T-helper 2 cell treated with Interferon-gamma antibody and Interleukin-4, amounts not matched to agents 5 μg/mL and 100 μg/mL, for 36 hours (primary cell): ENCODE data around the gene NQO2.
"Not testable (repeated sequence)": the region's sequence is repeated elsewhere in the genome, so short reads cannot be mapped to it uniquely, and the experiment has no call there.

Experiments
- DNase-seq: peaks from one replicate; pipeline ENCODE4 v3.0.0; 2021; ENCODE audit warnings: low spot score
- H3K27ac Mint-ChIP-seq: one replicate; pipeline ENCODE4 v1.8.0; 2021; ENCODE audit warnings: mild to moderate bottlenecking, mixed read lengths
- H3K27me3 Mint-ChIP-seq: one replicate; pipeline ENCODE4 v1.8.0; 2021; ENCODE audit warnings: low read depth, mixed read lengths
- H3K36me3 Mint-ChIP-seq: one replicate; pipeline ENCODE4 v1.8.0; 2021; ENCODE audit warnings: low read depth, mixed read lengths
- H3K4me1 Mint-ChIP-seq: one replicate; pipeline ENCODE4 v1.8.0; 2021; ENCODE audit warnings: low read depth, mixed read lengths
- H3K4me3 Mint-ChIP-seq: one replicate; pipeline ENCODE4 v1.8.0; 2022; ENCODE audit warnings: mild to moderate bottlenecking, moderate library complexity, mixed read lengths
- H3K9me3 Mint-ChIP-seq: one replicate; pipeline ENCODE4 v1.8.0; 2021; ENCODE audit warnings: mixed read lengths

The NQO2 gene

GRCh38 chr6:2962636-2963035, 37.1 kb upstream of the NQO2 start:
- no peaks in the 10 kb centered on the region for H3K27me3 Mint-ChIP-seq
- H3K4me1 Mint-ChIP-seq, result peaks cover 2% of the 10 kb centered on the region
- no peak overlapping the region for H3K27ac Mint-ChIP-seq
- no peaks in the 10 kb centered on the region for H3K9me3 Mint-ChIP-seq
- peaks cover 2% of the 10 kb centered on the region for H3K36me3 Mint-ChIP-seq
- no peak overlapping the region for H3K4me3 Mint-ChIP-seq
- no peak for DNase-seq

- no peak for DNase-seq
- no peaks in the 10 kb centered on the region for H3K9me3 Mint-ChIP-seq
- H3K27ac Mint-ChIP-seq, result no peak overlapping the region
- peaks cover 9% of the 10 kb centered on the region for H3K4me1 Mint-ChIP-seq
- no peak overlapping the region for H3K4me3 Mint-ChIP-seq
- peaks cover 2% of the 10 kb centered on the region for H3K36me3 Mint-ChIP-seq
- H3K27me3 Mint-ChIP-seq, result no peaks in the 10 kb centered on the region
These were observed 35.9 kb upstream of the NQO2 start for GRCh38 chr6:2963756-2964155.

- peaks cover 3% of the 10 kb centered on the region for H3K27me3 Mint-ChIP-seq
- H3K9me3 Mint-ChIP-seq, result no peaks in the 10 kb centered on the region
- H3K27ac Mint-ChIP-seq, result no peak overlapping the region
- no peak for DNase-seq
- H3K36me3 Mint-ChIP-seq, result peaks cover 2% of the 10 kb centered on the region
- H3K4me1 Mint-ChIP-seq, result peaks cover 13% of the 10 kb centered on the region
- no peak overlapping the region for H3K4me3 Mint-ChIP-seq
These were observed 34.7 kb upstream of the NQO2 start for GRCh38 chr6:2964793-2965505.

- H3K27ac Mint-ChIP-seq, result no peak overlapping the region
- no peaks in the 10 kb centered on the region for H3K9me3 Mint-ChIP-seq
- H3K27me3 Mint-ChIP-seq, result peaks cover 3% of the 10 kb centered on the region
- no peak overlapping the region for H3K4me3 Mint-ChIP-seq
- peaks cover 2% of the 10 kb centered on the region for H3K36me3 Mint-ChIP-seq
- peaks cover 20% of the 10 kb centered on the region for H3K4me1 Mint-ChIP-seq
- no peak for DNase-seq
These were observed 33.3 kb upstream of the NQO2 start for GRCh38 chr6:2966347-2966746.

- Mint-ChIP-seq H3K4me3 (no peak overlapping the region), H3K4me1 (peaks cover 28% of the 10 kb centered on the region), H3K36me3 (peaks cover 4% of the 10 kb centered on the region), H3K9me3 (no peaks in the 10 kb centered on the region), H3K27ac (no peak overlapping the region), H3K27me3 (peaks cover 3% of the 10 kb centered on the region)
- DNase-seq, result no peak
These were observed 31.8 kb upstream of the NQO2 start for GRCh38 chr6:2967936-2968335.

GRCh38 chr6:2968600-2969135, 31.0 kb upstream of the NQO2 start:
- peaks cover 30% of the 10 kb centered on the region for H3K4me1 Mint-ChIP-seq
- DNase-seq, result no peak
- peaks cover 4% of the 10 kb centered on the region for H3K9me3 Mint-ChIP-seq
- H3K27ac Mint-ChIP-seq, result no peak overlapping the region
- H3K36me3 Mint-ChIP-seq, result peaks cover 4% of the 10 kb centered on the region
- H3K27me3 Mint-ChIP-seq, result peaks cover 3% of the 10 kb centered on the region
- H3K4me3 Mint-ChIP-seq, result no peak overlapping the region

- peaks cover 3% of the 10 kb centered on the region for H3K27me3 Mint-ChIP-seq
- H3K27ac Mint-ChIP-seq, result peak overlapping the region; percentile 34
- peaks cover 4% of the 10 kb centered on the region for H3K36me3 Mint-ChIP-seq
- H3K9me3 Mint-ChIP-seq, result peaks cover 6% of the 10 kb centered on the region
- H3K4me1 Mint-ChIP-seq, result peaks cover 30% of the 10 kb centered on the region
- no peak for DNase-seq
- peak overlapping the region; percentile 36 for H3K4me3 Mint-ChIP-seq
These were observed 30.1 kb upstream of the NQO2 start for GRCh38 chr6:2969549-2969948.

GRCh38 chr6:2970034-2970685, 29.5 kb upstream of the NQO2 start:
- Mint-ChIP-seq H3K27ac (peak overlapping the region; percentile 79), H3K27me3 (peaks cover 3% of the 10 kb centered on the region), H3K4me3 (peak overlapping the region; percentile 87), H3K9me3 (peaks cover 6% of the 10 kb centered on the region), H3K4me1 (peaks cover 30% of the 10 kb centered on the region), H3K36me3 (peaks cover 4% of the 10 kb centered on the region)
- DNase-seq, result no peak

- H3K4me1 Mint-ChIP-seq, result peaks cover 33% of the 10 kb centered on the region
- H3K27me3 Mint-ChIP-seq, result peaks cover 3% of the 10 kb centered on the region
- peak overlapping the region; percentile 87 for H3K4me3 Mint-ChIP-seq
- peaks cover 6% of the 10 kb centered on the region for H3K9me3 Mint-ChIP-seq
- H3K27ac Mint-ChIP-seq, result peak overlapping the region; percentile 79
- DNase-seq, result peak; percentile 59
- peaks cover 4% of the 10 kb centered on the region for H3K36me3 Mint-ChIP-seq
These were observed 28.8 kb upstream of the NQO2 start for GRCh38 chr6:2970753-2971419.

GRCh38 chr6:2971420-2972218, 28.1 kb upstream of the NQO2 start, which contains the start of gene SERPINB6:
SERPINB6 (minus strand) TSS chr6:2971567; CDS start chr6:2959332, 12,235 bp downstream.
- Mint-ChIP-seq H3K4me1 (peaks cover 35% of the 10 kb centered on the region), H3K4me3 (peak within 1 kb of the TSS; percentile 87), H3K27me3 (peaks cover 3% of the 10 kb centered on the region), H3K36me3 (peaks cover 2% of the 10 kb centered on the region), H3K9me3 (peaks cover 6% of the 10 kb centered on the region), H3K27ac (peak within 1 kb of the TSS; percentile 79)
- DNase-seq, result peak; percentile 41

GRCh38 chr6:2972219-2972487, 27.5 kb upstream of the NQO2 start:
- not testable (repeated sequence) for H3K27me3 Mint-ChIP-seq, H3K9me3 Mint-ChIP-seq, H3K36me3 Mint-ChIP-seq, DNase-seq
- peak overlapping the region; percentile 82 for H3K4me3 Mint-ChIP-seq
- peaks cover 38% of the 10 kb centered on the region for H3K4me1 Mint-ChIP-seq
- peak overlapping the region; percentile 10 for H3K27ac Mint-ChIP-seq

GRCh38 chr6:2972685-2973084, 27.0 kb upstream of the NQO2 start:
- H3K27me3 Mint-ChIP-seq, DNase-seq, H3K36me3 Mint-ChIP-seq, H3K27ac Mint-ChIP-seq, H3K9me3 Mint-ChIP-seq: not testable (repeated sequence)
- Mint-ChIP-seq H3K4me1 (peaks cover 38% of the 10 kb centered on the region), H3K4me3 (peak overlapping the region; percentile 82)

GRCh38 chr6:2973180-2973579, 26.5 kb upstream of the NQO2 start:
- not testable (repeated sequence) for H3K4me3 Mint-ChIP-seq, H3K36me3 Mint-ChIP-seq, DNase-seq, H3K27ac Mint-ChIP-seq, H3K9me3 Mint-ChIP-seq, H3K27me3 Mint-ChIP-seq
- peaks cover 37% of the 10 kb centered on the region for H3K4me1 Mint-ChIP-seq
